HG03135 (cell line): ENCODE data around the gene MACROD1.

ENCODE experiments used
- ATAC-seq: cut with Tn5 transposase; IDR thresholded peaks from one replicate; pipeline ENCODE4 v1.9.1; 2021; ENCODE audit warnings: mild to moderate bottlenecking, moderate library complexity; ENCODE audit not compliant: unreplicated experiment

Gene MACROD1

GRCh38 chr11:64165842-64166635 lies at the start of gene MACROD1:
Gene MACROD1 (minus strand): TSS chr11:64166113. CDS start chr11:64165994, 119 bp downstream.
- ATAC-seq, result peak; percentile 81

- no peak for ATAC-seq
Observed at GRCh38 chr11:64211181-64211872, 45.4 kb upstream of the MACROD1 start.

GRCh38 chr11:64210301-64211020 lies 44.5 kb upstream of the MACROD1 start:
- ATAC-seq, result no peak

- ATAC-seq, result no peak
Observed at GRCh38 chr11:64209563-64209843, 43.6 kb upstream of the MACROD1 start.

GRCh38 chr11:64208796-64209562 lies 43.1 kb upstream of the MACROD1 start:
- ATAC-seq, result no peak

GRCh38 chr11:64208086-64208795 lies 42.3 kb upstream of the MACROD1 start:
- ATAC-seq, result no peak

GRCh38 chr11:64207256-64208085 lies 41.6 kb upstream of the MACROD1 start:
- ATAC-seq, result peak; percentile 67

GRCh38 chr11:64206457-64207255 lies 40.7 kb upstream of the MACROD1 start, which contains the start of gene FERMT3:
Gene FERMT3 (plus strand): TSS chr11:64206721. CDS start chr11:64207365, 644 bp downstream.
- ATAC-seq, result peak; percentile 1

GRCh38 chr11:64204464-64204989 lies 38.6 kb upstream of the MACROD1 start:
- no peak for ATAC-seq

GRCh38 chr11:64204080-64204440 lies 38.1 kb upstream of the MACROD1 start:
- no peak for ATAC-seq

GRCh38 chr11:64203421-64204079 lies 37.6 kb upstream of the MACROD1 start:
- no peak for ATAC-seq

GRCh38 chr11:64202992-64203391 lies 37.1 kb upstream of the MACROD1 start:
- no peak for ATAC-seq

- ATAC-seq, result no peak
Observed at GRCh38 chr11:64201543-64201942, 35.6 kb upstream of the MACROD1 start.

- no peak for ATAC-seq
Observed at GRCh38 chr11:64198511-64198910, 32.6 kb upstream of the MACROD1 start.

GRCh38 chr11:64196626-64197025 lies 30.7 kb upstream of the MACROD1 start:
- ATAC-seq, result no peak

- no peak for ATAC-seq
Observed at GRCh38 chr11:64192434-64192833, 26.5 kb upstream of the MACROD1 start.

- no peak for ATAC-seq
Observed at GRCh38 chr11:64186492-64187165, 20.7 kb upstream of the MACROD1 start.
